Measurements from ENCODE around the gene ZBTB46.

DNA sequence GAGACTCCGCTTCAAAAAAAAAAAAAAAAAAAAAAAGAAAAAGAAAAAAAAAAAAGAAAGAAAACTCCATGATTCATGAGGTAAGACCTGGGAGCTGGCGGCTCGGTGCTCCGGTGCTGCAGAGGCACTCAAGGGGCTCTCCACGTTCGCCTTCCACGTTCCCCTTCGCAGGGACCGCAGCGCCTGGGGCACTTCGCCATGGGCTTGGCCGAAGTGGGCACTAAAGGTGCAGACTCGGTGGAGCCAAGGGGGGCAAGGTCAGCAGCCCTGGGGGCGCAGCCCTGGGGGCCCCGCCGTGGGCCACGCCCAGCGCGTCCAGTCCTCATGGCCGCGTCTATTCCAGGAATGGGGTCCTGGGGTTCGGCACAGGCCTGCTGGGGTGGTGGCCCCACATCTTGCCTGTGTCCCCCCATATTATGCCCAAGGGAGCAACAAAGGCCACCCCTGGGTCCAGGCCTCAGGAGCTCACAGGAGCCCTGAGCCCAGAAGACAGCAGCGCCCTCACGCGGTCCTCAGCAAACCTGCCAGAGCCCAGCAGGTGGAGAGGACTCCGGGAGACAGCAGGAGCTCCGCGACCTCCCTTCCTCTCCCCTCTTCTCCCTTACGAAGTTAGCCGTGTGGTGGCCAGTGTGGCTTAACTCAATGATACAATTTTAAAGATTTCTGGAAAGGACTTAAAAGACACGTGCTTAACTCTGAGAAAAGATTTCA, 21.9 kb downstream of the ZBTB46 start:
- TF ChIP-seq, protein P1, sequence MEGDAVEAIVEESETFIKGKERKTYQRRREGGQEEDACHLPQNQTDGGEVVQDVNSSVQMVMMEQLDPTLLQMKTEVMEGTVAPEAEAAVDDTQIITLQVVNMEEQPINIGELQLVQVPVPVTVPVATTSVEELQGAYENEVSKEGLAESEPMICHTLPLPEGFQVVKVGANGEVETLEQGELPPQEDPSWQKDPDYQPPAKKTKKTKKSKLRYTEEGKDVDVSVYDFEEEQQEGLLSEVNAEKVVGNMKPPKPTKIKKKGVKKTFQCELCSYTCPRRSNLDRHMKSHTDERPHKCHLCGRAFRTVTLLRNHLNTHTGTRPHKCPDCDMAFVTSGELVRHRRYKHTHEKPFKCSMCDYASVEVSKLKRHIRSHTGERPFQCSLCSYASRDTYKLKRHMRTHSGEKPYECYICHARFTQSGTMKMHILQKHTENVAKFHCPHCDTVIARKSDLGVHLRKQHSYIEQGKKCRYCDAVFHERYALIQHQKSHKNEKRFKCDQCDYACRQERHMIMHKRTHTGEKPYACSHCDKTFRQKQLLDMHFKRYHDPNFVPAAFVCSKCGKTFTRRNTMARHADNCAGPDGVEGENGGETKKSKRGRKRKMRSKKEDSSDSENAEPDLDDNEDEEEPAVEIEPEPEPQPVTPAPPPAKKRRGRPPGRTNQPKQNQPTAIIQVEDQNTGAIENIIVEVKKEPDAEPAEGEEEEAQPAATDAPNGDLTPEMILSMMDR (conservative IDR thresholded peaks at IDR 0.05; ENCODE audit: low read length): no peak
- no peak for TF ChIP-seq EZH2phosphoT487 (IDR thresholded peaks at IDR 0.05; ENCODE audit: borderline replicate concordance, low read depth, low read length)

All from OCI-LY7 (cell line).